ENCODE results near the gene SLC4A4. TPM values are rescaled to one million over a fixed set of nuclear protein-coding genes. Genes with fewer than 3 reads are reported as not detected.

Gene SLC4A4
- total and polyA plus RNA-seq, 7 donors: 3.0 to 21.3 (median 4.8) TPM

DNA sequence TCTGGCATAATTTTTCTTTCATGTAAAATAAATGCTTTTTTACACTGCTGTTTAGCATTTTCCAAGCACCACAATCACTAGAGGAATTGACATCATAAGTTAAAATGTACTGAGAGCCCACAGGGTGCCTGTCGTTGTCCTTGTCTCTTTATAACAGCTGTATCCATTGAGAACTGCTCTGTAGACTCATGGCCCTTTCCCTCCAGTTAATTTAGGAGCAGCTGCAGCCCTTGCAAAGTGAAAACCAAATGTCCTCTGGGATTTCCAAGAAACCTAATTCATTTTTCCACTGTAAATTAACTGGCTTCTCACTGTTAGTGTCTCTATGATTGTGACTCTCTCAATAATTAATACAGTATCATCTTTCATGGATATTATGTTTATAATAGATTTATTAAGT lies 185.9 kb downstream of the SLC4A4 start:
- 55 to 67% methylated on average over 1 of the region's 1 CpG for WGBS, 2 donors
- no peak for TF ChIP-seq POLR2AphosphoS5 (IDR thresholded peaks at IDR 0.05)
- TF ChIP-seq, protein P1, sequence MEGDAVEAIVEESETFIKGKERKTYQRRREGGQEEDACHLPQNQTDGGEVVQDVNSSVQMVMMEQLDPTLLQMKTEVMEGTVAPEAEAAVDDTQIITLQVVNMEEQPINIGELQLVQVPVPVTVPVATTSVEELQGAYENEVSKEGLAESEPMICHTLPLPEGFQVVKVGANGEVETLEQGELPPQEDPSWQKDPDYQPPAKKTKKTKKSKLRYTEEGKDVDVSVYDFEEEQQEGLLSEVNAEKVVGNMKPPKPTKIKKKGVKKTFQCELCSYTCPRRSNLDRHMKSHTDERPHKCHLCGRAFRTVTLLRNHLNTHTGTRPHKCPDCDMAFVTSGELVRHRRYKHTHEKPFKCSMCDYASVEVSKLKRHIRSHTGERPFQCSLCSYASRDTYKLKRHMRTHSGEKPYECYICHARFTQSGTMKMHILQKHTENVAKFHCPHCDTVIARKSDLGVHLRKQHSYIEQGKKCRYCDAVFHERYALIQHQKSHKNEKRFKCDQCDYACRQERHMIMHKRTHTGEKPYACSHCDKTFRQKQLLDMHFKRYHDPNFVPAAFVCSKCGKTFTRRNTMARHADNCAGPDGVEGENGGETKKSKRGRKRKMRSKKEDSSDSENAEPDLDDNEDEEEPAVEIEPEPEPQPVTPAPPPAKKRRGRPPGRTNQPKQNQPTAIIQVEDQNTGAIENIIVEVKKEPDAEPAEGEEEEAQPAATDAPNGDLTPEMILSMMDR (IDR thresholded peaks at IDR 0.05): no peak
- no peak for TF ChIP-seq POLR2A (IDR thresholded peaks at IDR 0.05)
- TF ChIP-seq EP300 (IDR thresholded peaks at IDR 0.05): no peak

DNA sequence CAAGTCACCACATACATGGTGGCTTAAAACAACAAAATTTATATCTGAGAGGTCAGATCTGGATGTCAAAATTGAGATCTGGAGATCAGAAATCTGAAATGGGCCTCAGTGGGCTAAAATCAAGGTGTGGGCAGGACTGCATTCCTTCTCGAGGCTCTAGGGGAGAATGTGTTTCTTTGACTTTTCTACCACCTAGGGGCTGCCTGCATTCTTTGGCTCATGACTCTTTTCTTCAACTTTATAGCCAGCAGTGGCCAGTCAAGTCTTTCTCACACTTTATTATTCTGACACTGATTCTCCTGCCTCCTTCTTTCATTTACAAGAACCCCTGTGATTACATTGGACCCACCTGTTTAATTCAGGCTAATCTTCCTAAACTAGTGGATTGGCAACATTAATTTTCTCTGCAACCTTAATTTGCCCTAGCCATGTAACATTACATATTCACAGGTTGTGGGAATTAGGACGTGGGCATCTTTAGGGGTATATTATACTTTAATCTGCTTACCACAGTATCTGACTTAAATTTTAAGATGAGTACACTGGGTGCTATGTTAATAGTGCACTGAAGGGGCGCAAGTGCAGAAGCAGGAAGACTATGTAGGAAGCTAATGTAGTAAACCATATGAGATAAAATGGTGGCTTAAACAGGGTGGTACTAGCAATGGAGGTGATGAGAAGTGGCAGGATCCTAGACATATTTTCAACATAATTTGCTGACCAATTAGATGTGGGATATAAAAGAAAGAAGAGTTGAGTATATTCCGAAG lies 188.0 kb downstream of the SLC4A4 start:
- no peak for DNase-seq
- 83 to 87% methylated on average over 4 of the region's 4 CpGs for WGBS, 2 donors
- H3K27ac ChIP-seq: no peak overlapping the region
- no peak overlapping the region for H3K4me3 ChIP-seq
- H3K4me1 ChIP-seq: no peaks in the 10 kb centered on the region
- TF ChIP-seq, protein P1 (IDR thresholded peaks at IDR 0.05): no peak
- TF ChIP-seq POLR2A (IDR thresholded peaks at IDR 0.05): no peak
- no peak for TF ChIP-seq EP300 (IDR thresholded peaks at IDR 0.05)
- no peak for TF ChIP-seq POLR2AphosphoS5 (IDR thresholded peaks at IDR 0.05)
- H3K36me3 ChIP-seq: no peaks in the 10 kb centered on the region
- intact Hi-C loops (cut with DNase I): no loop called here
- H3K9me3 ChIP-seq: no peaks in the 10 kb centered on the region
- no peaks in the 10 kb centered on the region for H3K27me3 ChIP-seq

More for the DNA sequence above, 185.9 kb downstream of the SLC4A4 start:
- H3K27me3 ChIP-seq: no peaks in the 10 kb centered on the region
- H3K9me3 ChIP-seq: no peaks in the 10 kb centered on the region
- H3K4me1 ChIP-seq: no peaks in the 10 kb centered on the region
- intact Hi-C loops (cut with DNase I): no loop called here
- H3K4me3 ChIP-seq: no peak overlapping the region
- H3K36me3 ChIP-seq: no peaks in the 10 kb centered on the region
- no peak for DNase-seq
- H3K27ac ChIP-seq: no peak overlapping the region

DNA sequence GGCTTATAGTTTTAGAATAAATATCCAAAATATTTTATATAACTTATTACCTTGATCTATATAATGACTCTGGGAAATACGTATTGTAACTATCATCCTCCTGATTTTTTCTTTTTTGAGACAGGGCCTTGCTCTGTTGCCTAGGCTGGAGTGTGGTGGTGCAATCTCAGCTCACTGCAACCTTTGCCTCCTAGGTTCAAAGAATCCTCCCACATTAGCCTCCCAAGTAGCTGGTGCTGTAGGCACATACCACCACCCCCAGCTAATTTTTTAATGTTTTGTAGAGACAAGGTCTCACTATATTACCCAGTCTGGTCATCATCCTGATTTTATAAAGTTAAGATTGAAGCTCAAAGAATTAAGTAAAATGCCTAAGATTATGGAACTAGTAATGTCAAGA lies 193.6 kb downstream of the SLC4A4 start:
- Histone ChIP-seq H3K27ac (no peak overlapping the region), H3K4me1 (no peaks in the 10 kb centered on the region), H3K27me3 (no peaks in the 10 kb centered on the region), H3K4me3 (no peak overlapping the region), H3K36me3 (no peaks in the 10 kb centered on the region), H3K9me3 (no peaks in the 10 kb centered on the region)
- intact Hi-C loops (cut with DNase I): no loop called here
- TF ChIP-seq POLR2A (IDR thresholded peaks at IDR 0.05) (no peak), POLR2AphosphoS5 (IDR thresholded peaks at IDR 0.05) (no peak), EP300 (IDR thresholded peaks at IDR 0.05) (no peak)
- TF ChIP-seq, protein P1 (IDR thresholded peaks at IDR 0.05): no peak
- 97% methylated on average over 1 of the region's 1 CpG for WGBS, 2 donors
- DNase-seq: no peak

DNA sequence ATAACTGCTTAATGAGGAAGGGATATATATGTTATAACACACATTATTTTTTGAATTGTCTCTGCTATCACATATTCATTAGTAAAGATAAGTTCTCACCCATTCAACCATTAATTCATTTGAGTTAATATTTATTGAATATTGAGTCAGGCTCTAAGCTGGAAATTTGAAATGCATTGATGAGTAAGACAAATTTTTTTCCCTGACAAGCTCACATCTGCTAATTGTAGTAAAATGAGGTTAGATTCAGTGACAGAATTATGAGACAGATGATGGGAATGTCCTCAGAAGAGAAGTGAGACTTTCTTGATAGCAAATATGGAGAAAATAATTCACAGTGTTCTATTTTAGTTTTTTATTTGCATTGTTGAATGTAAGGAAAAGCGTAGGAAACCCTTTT lies 194.3 kb downstream of the SLC4A4 start:
- intact Hi-C loops (cut with DNase I): no loop called here
- Histone ChIP-seq H3K27ac (no peak overlapping the region), H3K4me1 (no peaks in the 10 kb centered on the region), H3K9me3 (no peaks in the 10 kb centered on the region), H3K4me3 (no peak overlapping the region), H3K27me3 (no peaks in the 10 kb centered on the region), H3K36me3 (no peaks in the 10 kb centered on the region)
- WGBS, 2 donors: 87 to 95% methylated on average over 1 of the region's 1 CpG
- DNase-seq: no peak
- TF ChIP-seq EP300 (IDR thresholded peaks at IDR 0.05): no peak
- no peak for TF ChIP-seq POLR2A (IDR thresholded peaks at IDR 0.05)
- TF ChIP-seq POLR2AphosphoS5 (IDR thresholded peaks at IDR 0.05): no peak
- TF ChIP-seq, protein P1 (IDR thresholded peaks at IDR 0.05): no peak

Measured in sigmoid colon (tissue), 7 donors.